Ishikawa (cell line): ENCODE data around the gene PRKN.

Source experiments
- CEBPB ChIP-seq: IDR thresholded peaks from 2 replicates; pipeline ENCODE4 v1.6.1; 2012
- CREB1 ChIP-seq: IDR thresholded peaks from 2 replicates; pipeline ENCODE4 v1.6.1; 2012; ENCODE audit warnings: low read depth
- EGR1 ChIP-seq: IDR thresholded peaks from 2 replicates; pipeline ENCODE4 v1.6.1; 2012
- EP300 ChIP-seq: IDR thresholded peaks from 2 replicates; pipeline ENCODE4 v1.6.1; 2012; ENCODE audit warnings: borderline replicate concordance
- FOXM1 ChIP-seq: IDR thresholded peaks from 2 replicates; pipeline ENCODE4 v1.6.1; 2012; ENCODE audit warnings: low read depth, borderline replicate concordance
- MAX ChIP-seq: IDR thresholded peaks from 2 replicates; pipeline ENCODE4 v1.6.1; 2012
- NFIC ChIP-seq: IDR thresholded peaks from 2 replicates; pipeline ENCODE4 v1.6.1; 2012
- RAD21 ChIP-seq: IDR thresholded peaks from 2 replicates; pipeline ENCODE4 v1.6.1; 2012; ENCODE audit warnings: low read depth
- REST ChIP-seq: IDR thresholded peaks from 2 replicates; pipeline ENCODE4 v1.6.1; 2012; ENCODE audit warnings: low read depth, mild to moderate bottlenecking
- TAF1 ChIP-seq: IDR thresholded peaks from 2 replicates; pipeline ENCODE4 v1.6.1; 2012; ENCODE audit warnings: low read depth, mild to moderate bottlenecking
- TCF12 ChIP-seq: IDR thresholded peaks from 2 replicates; pipeline ENCODE4 v1.6.1; 2012; ENCODE audit warnings: low read depth
- TEAD4 ChIP-seq: IDR thresholded peaks from 2 replicates; pipeline ENCODE4 v1.6.1; 2012
- USF1 ChIP-seq: IDR thresholded peaks from 2 replicates; pipeline ENCODE4 v1.6.1; 2012
- YY1 ChIP-seq: IDR thresholded peaks from 2 replicates; pipeline ENCODE4 v1.6.1; 2012; ENCODE audit warnings: low read depth
- ZBTB7A ChIP-seq: IDR thresholded peaks from 2 replicates; pipeline ENCODE4 v1.6.1; 2012; ENCODE audit warnings: low read depth

Gene PRKN

GRCh38 chr6:162078126-162078525 is 649.4 kb downstream of the PRKN start:
- no peak for TF ChIP-seq TAF1
- TF ChIP-seq FOXM1: no peak
- TF ChIP-seq MAX: no peak
- TF ChIP-seq YY1: no peak
- no peak for TF ChIP-seq ZBTB7A
- no peak for TF ChIP-seq TCF12
- no peak for TF ChIP-seq REST
- no peak for TF ChIP-seq RAD21
- TF ChIP-seq CEBPB: no peak
- TF ChIP-seq EGR1: no peak
- no peak for TF ChIP-seq EP300
- no peak for TF ChIP-seq USF1
- no peak for TF ChIP-seq NFIC
- no peak for TF ChIP-seq CREB1

GRCh38 chr6:162076816-162077215 is 650.8 kb downstream of the PRKN start:
- no peak for TF ChIP-seq NFIC
- no peak for TF ChIP-seq EP300
- TF ChIP-seq EGR1: no peak
- no peak for TF ChIP-seq FOXM1
- TF ChIP-seq USF1: no peak
- TF ChIP-seq YY1: no peak
- no peak for TF ChIP-seq TAF1
- no peak for TF ChIP-seq TCF12

GRCh38 chr6:162074641-162075275 is 652.8 kb downstream of the PRKN start:
- TF ChIP-seq RAD21: no peak
- no peak for TF ChIP-seq FOXM1
- no peak for TF ChIP-seq NFIC
- TF ChIP-seq EP300: no peak
- TF ChIP-seq YY1: no peak
- no peak for TF ChIP-seq TAF1
- TF ChIP-seq CEBPB: no peak
- TF ChIP-seq USF1: no peak
- no peak for TF ChIP-seq EGR1
- TF ChIP-seq TEAD4: no peak
- no peak for TF ChIP-seq MAX
- no peak for TF ChIP-seq REST
- no peak for TF ChIP-seq TCF12
- TF ChIP-seq CREB1: no peak
- no peak for TF ChIP-seq ZBTB7A

- no peak for TF ChIP-seq REST
- no peak for TF ChIP-seq YY1
- no peak for TF ChIP-seq NFIC
- TF ChIP-seq FOXM1: no peak
- no peak for TF ChIP-seq TEAD4
- no peak for TF ChIP-seq ZBTB7A
- no peak for TF ChIP-seq MAX
- TF ChIP-seq TCF12: no peak
- TF ChIP-seq TAF1: no peak
- TF ChIP-seq RAD21: no peak
- no peak for TF ChIP-seq CEBPB
- TF ChIP-seq USF1: no peak
- TF ChIP-seq CREB1: no peak
- TF ChIP-seq EGR1: no peak
Observed at GRCh38 chr6:162070639-162071038, 656.9 kb downstream of the PRKN start.
